HL-60 (cell line): ENCODE measurements around the gene IQSEC3.
A peak's percentile ranks its signal among the peaks of the same experiment; 100 is the strongest.

Experiments
- DNase-seq, 2 experiments: peaks; one replicate each; pipeline ENCODE4 v3.0.0-alpha.2; 2010 to 2020; ENCODE audit warnings: low read depth in 1 of 2, low spot score in 1 of 2
- H3K27ac ChIP-seq: fragments of 250-450 bp; sonication (Bioruptor Pico); replicated peaks from 2 replicates; pipeline ENCODE4 v1.5.1; 2020; ENCODE audit warnings: mild to moderate bottlenecking, moderate library complexity
- H3K27me3 ChIP-seq: fragments of 250-450 bp; sonication (Bioruptor Pico); 2 replicates; pipeline ENCODE4 v1.5.1; 2021; ENCODE audit warnings: mild to moderate bottlenecking, moderate library complexity; ENCODE audit not compliant: insufficient read depth, poor library complexity, severe bottlenecking
- H3K4me3 ChIP-seq: replicated peaks from 2 replicates; pipeline ENCODE4 v1.5.1; 2011; ENCODE audit warnings: mild to moderate bottlenecking, control low read depth, low read length; ENCODE audit not compliant: insufficient read depth
- CTCF ChIP-seq: IDR thresholded peaks from one replicate; pipeline ENCODE4 v1.5.1; 2011; ENCODE audit warnings: low read length, control low read depth, inconsistent platforms; ENCODE audit not compliant: insufficient read depth
- GABPA ChIP-seq: IDR thresholded peaks from 2 replicates; pipeline ENCODE4 v1.6.1; 2012; ENCODE audit warnings: low read depth
- POLR2AphosphoS5 ChIP-seq: IDR thresholded peaks from 2 replicates; pipeline ENCODE4 v1.6.1; 2012; ENCODE audit warnings: low read depth
- REST ChIP-seq: IDR thresholded peaks from 2 replicates; pipeline ENCODE4 v1.6.1; 2012; ENCODE audit warnings: low read depth; ENCODE audit not compliant: insufficient replicate concordance
- SPI1 ChIP-seq: IDR thresholded peaks from 2 replicates; pipeline ENCODE4 v1.6.1; 2012; ENCODE audit warnings: low read depth, mild to moderate bottlenecking, borderline replicate concordance

The IQSEC3 gene

GRCh38 chr12:103169-103981, 36.8 kb downstream of the IQSEC3 start:
- no peak for DNase-seq
- no peak overlapping the region for H3K27ac ChIP-seq
- TF ChIP-seq REST (no peak), POLR2AphosphoS5 (no peak), SPI1 (no peak), CTCF (no peak), GABPA (no peak)
- H3K4me3 ChIP-seq, result no peak overlapping the region
- no peaks in the 10 kb centered on the region for H3K27me3 ChIP-seq

- Histone ChIP-seq H3K27me3 (no peaks in the 10 kb centered on the region), H3K4me3 (no peak overlapping the region), H3K27ac (no peak overlapping the region)
- DNase-seq, result peak in 1 of 2 experiments; percentile 34
- TF ChIP-seq SPI1 (0 out of 2 replicates have a peak, but pooled peaks have one; percentile 12), GABPA (no peak)
Measured at GRCh38 chr12:104551-105081, 38.0 kb downstream of the IQSEC3 start.

GRCh38 chr12:105696-106095, 39.1 kb downstream of the IQSEC3 start:
- TF ChIP-seq POLR2AphosphoS5 (no peak), CTCF (no peak), GABPA (no peak), SPI1 (no peak), REST (no peak)
- Histone ChIP-seq H3K27me3 (no peaks in the 10 kb centered on the region), H3K27ac (no peak overlapping the region), H3K4me3 (no peak overlapping the region)
- no peak for DNase-seq

- no peak for TF ChIP-seq POLR2AphosphoS5
- no peak for TF ChIP-seq SPI1
- TF ChIP-seq CTCF, result no peak
- TF ChIP-seq REST, result no peak
- no peak for TF ChIP-seq GABPA
- Histone ChIP-seq H3K4me3 (no peak overlapping the region), H3K27ac (no peak overlapping the region), H3K27me3 (no peaks in the 10 kb centered on the region)
- no peak for DNase-seq
Measured at GRCh38 chr12:106118-106591, 39.6 kb downstream of the IQSEC3 start.
